Cardiac muscle cell (in vitro differentiated cells and primary cell): ENCODE results near the gene DSP. TPM values are rescaled to one million over a fixed set of nuclear protein-coding genes. Genes with fewer than 3 reads are reported as not detected.

Experiments
- DNase-seq, 2 donors: peaks; one replicate each; pipeline versions ENCODE4 v3.0.0 to v3.0.0-alpha.2; 2010 to 2017; ENCODE audit warnings: low read depth in 1 of 2, low spot score in 1 of 2
- H3K27ac ChIP-seq: fragments of 200-600 bp; sonication (generic); 2 replicates; pipeline ENCODE4 v1.5.1; 2016
- H3K27me3 ChIP-seq: fragments of 200-600 bp; sonication (generic); 2 replicates; pipeline ENCODE4 v1.6.0; 2016; ENCODE audit warnings: control low read depth
- H3K36me3 ChIP-seq: fragments of 200-600 bp; sonication (generic); 2 replicates; pipeline ENCODE4 v1.5.1; 2016; ENCODE audit warnings: control low read depth
- H3K4me1 ChIP-seq: fragments of 200-600 bp; sonication (generic); 2 replicates; pipeline ENCODE4 v1.8.1; 2017; ENCODE audit warnings: low read depth, mild to moderate bottlenecking, mixed run types
- H3K4me3 ChIP-seq: fragments of 200-600 bp; sonication (generic); 2 replicates; pipeline ENCODE4 v1.5.1; 2016; ENCODE audit warnings: mild to moderate bottlenecking
- H3K9me3 ChIP-seq: fragments of 200-600 bp; sonication (generic); 2 replicates; pipeline ENCODE4 v1.5.1; 2017; ENCODE audit warnings: low read depth, mild to moderate bottlenecking, control low read depth
- polyA plus RNA-seq: library from polyadenylated mRNA; unstranded; fragments of >200 nt; fragmentation: Nextera tagmentation; extraction: Ambion mirVana; gene quantifications from 2 replicates; pipeline ENCODE4 v1.2.1, GENCODE V29; 2016
- total RNA-seq: library from RNA; depleted of rRNA; stranded (reverse); fragments of >200 nt; gene quantifications from 2 replicates; pipeline ENCODE4 v1.2.3, GENCODE V29; 2016
- TF ChIP-seq, protein P1 (sequence below): IDR thresholded peaks from 2 replicates; pipeline ENCODE4 v1.5.1; 2012; ENCODE audit warnings: low read depth, mild to moderate bottlenecking, low read length

DSP gene
- total and polyA plus RNA-seq, 2 experiments from 2014 or later: 154 to 362 TPM

DNA sequence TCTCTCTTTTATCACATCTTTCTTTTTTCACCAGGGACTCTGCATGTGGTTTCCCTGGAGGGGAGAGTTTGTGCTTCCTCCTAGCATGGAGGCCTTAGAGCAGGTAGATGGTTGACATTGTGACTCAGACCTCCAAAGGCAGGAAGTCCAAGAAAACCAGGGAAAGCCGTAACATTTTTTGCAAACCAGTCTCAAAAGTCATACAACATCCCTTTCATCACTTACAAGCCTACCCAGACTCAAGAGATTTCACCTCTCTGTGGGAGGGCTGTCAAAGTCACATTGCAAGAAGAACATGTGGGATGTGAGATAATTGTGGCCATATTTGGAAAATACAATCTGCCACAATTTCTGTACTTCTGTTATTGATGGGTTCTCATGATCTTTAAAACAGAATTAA is 94.7 kb downstream of the DSP start:
- Histone ChIP-seq H3K27me3 (no peaks in the 10 kb centered on the region), H3K36me3 (no peaks in the 10 kb centered on the region), H3K4me3 (no peak overlapping the region), H3K27ac (no peak overlapping the region), H3K4me1 (no peaks in the 10 kb centered on the region), H3K9me3 (no peaks in the 10 kb centered on the region)
- peak in 1 of 2 donors; percentile 65 for DNase-seq
- TF ChIP-seq, protein P1, sequence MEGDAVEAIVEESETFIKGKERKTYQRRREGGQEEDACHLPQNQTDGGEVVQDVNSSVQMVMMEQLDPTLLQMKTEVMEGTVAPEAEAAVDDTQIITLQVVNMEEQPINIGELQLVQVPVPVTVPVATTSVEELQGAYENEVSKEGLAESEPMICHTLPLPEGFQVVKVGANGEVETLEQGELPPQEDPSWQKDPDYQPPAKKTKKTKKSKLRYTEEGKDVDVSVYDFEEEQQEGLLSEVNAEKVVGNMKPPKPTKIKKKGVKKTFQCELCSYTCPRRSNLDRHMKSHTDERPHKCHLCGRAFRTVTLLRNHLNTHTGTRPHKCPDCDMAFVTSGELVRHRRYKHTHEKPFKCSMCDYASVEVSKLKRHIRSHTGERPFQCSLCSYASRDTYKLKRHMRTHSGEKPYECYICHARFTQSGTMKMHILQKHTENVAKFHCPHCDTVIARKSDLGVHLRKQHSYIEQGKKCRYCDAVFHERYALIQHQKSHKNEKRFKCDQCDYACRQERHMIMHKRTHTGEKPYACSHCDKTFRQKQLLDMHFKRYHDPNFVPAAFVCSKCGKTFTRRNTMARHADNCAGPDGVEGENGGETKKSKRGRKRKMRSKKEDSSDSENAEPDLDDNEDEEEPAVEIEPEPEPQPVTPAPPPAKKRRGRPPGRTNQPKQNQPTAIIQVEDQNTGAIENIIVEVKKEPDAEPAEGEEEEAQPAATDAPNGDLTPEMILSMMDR: no peak

Other genes with a start within 250 kb of the DSP start
- gene SSR1, start 228.5 kb upstream of the DSP start, total RNA-seq: 21.4 and 26.3 TPM in 2 replicates
- gene SSR1, start 228.5 kb upstream of the DSP start, polyA plus RNA-seq: 52.4 and 54.5 TPM in 2 replicates
- gene CAGE1, start 151.9 kb upstream of the DSP start, total RNA-seq: 0.09 TPM in 1 of 2 replicates, not detected in the other
- 0.26 and 0.66 TPM in 2 replicates for gene CAGE1, start 151.9 kb upstream of the DSP start, polyA plus RNA-seq
- gene RIOK1, start 151.9 kb upstream of the DSP start, total RNA-seq: 10.3 and 16.8 TPM in 2 replicates
- gene RIOK1, start 151.9 kb upstream of the DSP start, polyA plus RNA-seq: 13.4 and 26.7 TPM in 2 replicates
- gene SNRNP48, start 48.5 kb downstream of the DSP start, total RNA-seq: 10.1 and 24.8 TPM in 2 replicates
- gene SNRNP48, start 48.5 kb downstream of the DSP start, polyA plus RNA-seq: 9.2 and 14.4 TPM in 2 replicates
- 0.74 TPM in 1 of 2 replicates, not detected in the other for gene BMP6, start 184.4 kb downstream of the DSP start, total RNA-seq
- not detected in 2 replicates for gene BMP6, start 184.4 kb downstream of the DSP start, polyA plus RNA-seq